ENCODE measurements around the gene CD72.
A peak's percentile ranks its signal among the peaks of the same experiment; 100 is the strongest.
"Not testable (repeated sequence)": the region's sequence is repeated elsewhere in the genome, so short reads cannot be mapped to it uniquely, and the experiment has no call there.

CD72 gene

DNA sequence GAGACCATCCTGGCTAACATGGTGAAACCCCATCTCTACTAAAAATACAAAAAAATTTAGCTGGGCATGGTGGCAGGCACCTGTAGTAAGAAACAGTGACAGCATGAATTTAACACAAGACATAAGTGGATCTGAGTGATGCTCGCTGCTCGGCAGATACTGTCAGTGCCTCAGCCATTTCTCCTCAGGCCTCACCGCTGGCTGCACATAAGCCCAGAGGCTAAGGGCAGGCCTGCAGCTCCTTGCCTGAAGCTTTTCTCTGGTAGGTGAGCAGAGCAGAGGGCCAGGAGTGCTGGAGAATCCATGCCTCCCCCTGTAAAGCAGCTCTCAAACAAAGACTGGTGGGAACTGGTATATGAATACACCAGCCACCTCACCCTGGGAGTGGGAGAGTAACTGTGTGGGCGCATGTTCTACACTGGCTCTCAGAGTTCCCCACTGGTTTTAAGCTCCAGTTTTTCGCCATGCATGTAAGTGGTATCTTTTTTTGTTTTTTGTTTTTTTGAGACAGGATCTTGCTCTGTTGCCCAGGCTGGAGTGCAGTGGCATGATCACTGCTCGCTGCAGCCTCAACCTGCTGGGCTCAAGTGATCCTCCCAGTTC is 10.3 kb upstream of the CD72 start:
- DNase-seq (ENCODE audit: low read depth, low spot score), result no peak
- no peak overlapping the region for H3K4me3 ChIP-seq (ENCODE audit: low read length)

- no peak for DNase-seq (ENCODE audit: low read depth, low spot score)
- H3K4me3 ChIP-seq (ENCODE audit: low read length), result no peak overlapping the region
Observed at GRCh38 chr9:35627575-35627974, 9.4 kb upstream of the CD72 start.

DNA sequence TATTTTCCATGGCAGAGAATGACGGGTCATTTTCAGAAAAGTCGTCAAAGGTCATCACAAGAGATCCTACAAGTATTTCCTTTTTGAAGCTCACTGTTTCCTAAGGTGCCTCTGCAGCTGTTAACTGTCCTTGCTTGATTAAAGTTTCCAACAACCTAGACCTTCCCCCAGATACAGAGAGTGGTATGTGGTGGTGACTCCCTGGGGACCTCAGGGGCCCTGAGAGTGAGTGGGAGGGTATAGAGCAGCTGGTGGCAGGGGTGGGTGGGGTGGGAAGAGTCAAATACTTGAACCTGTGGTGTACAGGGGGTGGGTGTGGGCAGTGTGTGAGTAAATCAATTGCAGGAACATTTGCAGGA is 1.6 kb upstream of the CD72 start:
- peak overlapping the region; percentile 33 for H3K4me3 ChIP-seq (ENCODE audit: low read length)
- DNase-seq (ENCODE audit: low read depth, low spot score), result peak; percentile 80

GRCh38 chr9:35618854-35619799 is 914 bp upstream of the CD72 start:
- peak overlapping the region; percentile 33 for H3K4me3 ChIP-seq (ENCODE audit: low read length)
- peak; percentile 96 for DNase-seq (ENCODE audit: low read depth, low spot score)

GRCh38 chr9:35617548-35617947 is 665 bp downstream of the CD72 start:
- no peak for DNase-seq (ENCODE audit: low read depth, low spot score)
- H3K4me3 ChIP-seq (ENCODE audit: low read length), result no peak overlapping the region

- H3K4me3 ChIP-seq (ENCODE audit: low read length), result no peak overlapping the region
- DNase-seq (ENCODE audit: low read depth, low spot score), result no peak
Observed at GRCh38 chr9:35616681-35617459, 1.3 kb downstream of the CD72 start.

DNA sequence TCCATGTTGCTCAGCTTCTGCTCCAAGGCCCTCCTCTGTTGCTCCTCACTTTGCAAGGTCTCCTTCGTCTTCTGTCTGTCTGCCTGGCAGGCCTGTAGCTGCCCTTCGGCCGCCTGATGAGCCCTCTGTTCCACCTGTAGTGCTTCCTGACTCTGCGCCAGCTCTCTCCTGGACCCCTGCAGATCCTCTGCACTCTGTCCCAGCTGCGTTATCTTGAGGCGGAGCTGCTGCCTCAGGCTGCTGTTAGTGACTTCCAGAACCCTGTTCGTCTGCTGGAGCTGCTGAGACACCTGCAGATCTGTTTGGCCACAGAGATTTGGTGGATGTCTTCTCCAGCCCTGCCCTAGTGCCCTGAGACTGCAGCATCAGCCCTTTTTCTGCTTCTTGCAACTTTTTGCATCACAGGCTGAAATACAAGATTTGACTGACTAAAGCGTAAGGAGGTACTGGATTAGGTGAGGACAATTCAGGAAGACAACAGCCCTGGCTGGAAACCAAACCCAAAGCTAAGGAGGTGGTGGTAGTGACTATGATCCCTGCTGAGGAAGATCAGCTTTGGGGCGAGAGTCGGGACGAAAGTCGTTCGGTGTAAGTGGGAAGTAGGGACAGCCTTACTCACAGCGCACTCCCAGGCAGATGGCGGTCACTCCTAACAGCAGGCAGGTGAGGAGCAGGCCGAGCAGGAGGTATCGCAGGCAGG is 2.1 kb downstream of the CD72 start:
- peak; percentile 25 for DNase-seq (ENCODE audit: low read depth, low spot score)
- H3K4me3 ChIP-seq (ENCODE audit: low read length), result no peak overlapping the region

DNA sequence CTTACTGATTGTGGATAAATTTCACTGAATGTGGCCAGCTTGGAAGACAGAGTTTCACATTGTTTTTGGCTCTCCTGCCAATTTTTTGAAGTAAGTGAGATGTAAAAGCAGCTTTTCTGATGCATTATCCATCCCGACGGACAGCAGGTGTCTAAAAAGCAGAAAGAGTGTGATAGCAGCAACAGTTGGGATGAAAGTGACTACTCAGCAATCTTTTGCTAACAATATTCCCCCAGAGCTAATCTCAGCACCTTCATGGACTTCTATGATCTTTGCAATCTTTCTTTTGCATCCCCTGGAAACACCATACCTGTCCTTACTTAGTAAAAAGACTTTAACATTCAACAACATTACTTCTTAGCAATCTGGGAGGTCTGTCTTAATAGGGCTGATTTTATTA is 5.4 kb downstream of the CD72 start:
- DNase-seq (ENCODE audit: low read depth, low spot score), result no peak
- no peak overlapping the region for H3K4me3 ChIP-seq (ENCODE audit: low read length)

DNA sequence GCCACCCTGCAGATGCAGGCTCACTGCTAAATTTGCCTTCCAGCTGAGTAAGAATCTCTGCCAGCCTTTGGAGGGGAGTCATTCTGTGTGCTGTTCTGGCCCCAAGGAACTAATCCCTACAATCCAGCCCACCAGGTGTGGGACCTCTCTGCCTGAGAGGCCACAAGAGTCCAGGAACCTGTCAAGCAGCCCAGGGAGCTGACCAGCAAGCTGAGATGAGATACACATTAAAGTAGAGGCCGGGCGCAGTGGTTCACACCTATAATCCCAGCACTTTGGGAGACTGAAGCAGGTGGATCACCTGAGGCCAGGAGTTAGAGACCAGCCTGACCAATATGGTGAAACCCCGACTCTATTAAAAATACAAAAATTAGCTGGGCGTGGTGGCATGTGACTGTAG is 6.1 kb downstream of the CD72 start:
- not testable (repeated sequence) for DNase-seq (ENCODE audit: low read depth, low spot score); H3K4me3 ChIP-seq (ENCODE audit: low read length)

- peak; percentile 48 for DNase-seq (ENCODE audit: low read depth, low spot score)
Observed at GRCh38 chr9:35611230-35611797, 6.9 kb downstream of the CD72 start.

GRCh38 chr9:35609820-35610163 is 8.4 kb downstream of the CD72 start:
- no peak overlapping the region for H3K4me3 ChIP-seq (ENCODE audit: low read length)
- DNase-seq (ENCODE audit: low read depth, low spot score), result no peak

More at GRCh38 chr9:35611230-35611797, 6.9 kb downstream of the CD72 start:
- no peak overlapping the region for H3K4me3 ChIP-seq (ENCODE audit: low read length)

DNA sequence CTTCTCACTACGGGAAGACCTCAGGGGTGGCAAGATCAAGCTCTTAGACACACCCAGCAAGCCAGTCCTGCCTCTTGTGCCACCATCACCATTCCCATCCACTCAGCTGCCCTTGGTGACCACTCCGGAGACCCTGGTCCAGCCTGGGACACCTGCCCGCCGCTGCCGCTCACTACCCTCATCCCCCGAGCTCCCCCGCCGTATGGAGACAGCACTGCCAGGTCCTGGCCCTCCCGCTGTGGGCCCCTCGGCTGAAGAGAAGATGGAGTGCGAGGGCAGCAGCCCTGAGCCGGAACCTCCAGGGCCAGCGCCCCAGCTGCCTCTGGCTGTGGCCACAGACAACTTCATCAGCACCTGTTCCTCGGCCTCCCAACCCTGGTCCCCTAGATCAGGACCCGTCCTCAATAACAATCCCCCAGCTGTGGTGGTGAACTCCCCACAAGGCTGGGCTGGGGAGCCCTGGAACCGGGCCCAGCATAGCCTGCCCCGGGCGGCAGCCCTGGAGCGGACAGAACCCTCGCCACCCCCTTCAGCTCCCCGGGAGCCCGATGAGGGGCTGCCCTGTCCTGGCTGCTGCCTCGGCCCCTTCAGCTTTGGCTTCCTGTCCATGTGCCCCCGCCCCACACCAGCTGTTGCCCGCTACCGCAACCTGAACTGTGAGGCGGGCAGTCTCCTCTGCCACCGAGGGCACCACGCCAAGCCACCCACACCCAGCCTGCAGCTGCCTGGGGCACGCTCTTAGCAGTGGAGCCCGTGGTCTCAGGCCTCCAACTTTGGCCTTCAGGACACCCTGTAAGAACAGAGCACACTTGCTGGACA is 9.0 kb downstream of the CD72 start:
- DNase-seq (ENCODE audit: low read depth, low spot score), result no peak
- no peak overlapping the region for H3K4me3 ChIP-seq (ENCODE audit: low read length)

DNA sequence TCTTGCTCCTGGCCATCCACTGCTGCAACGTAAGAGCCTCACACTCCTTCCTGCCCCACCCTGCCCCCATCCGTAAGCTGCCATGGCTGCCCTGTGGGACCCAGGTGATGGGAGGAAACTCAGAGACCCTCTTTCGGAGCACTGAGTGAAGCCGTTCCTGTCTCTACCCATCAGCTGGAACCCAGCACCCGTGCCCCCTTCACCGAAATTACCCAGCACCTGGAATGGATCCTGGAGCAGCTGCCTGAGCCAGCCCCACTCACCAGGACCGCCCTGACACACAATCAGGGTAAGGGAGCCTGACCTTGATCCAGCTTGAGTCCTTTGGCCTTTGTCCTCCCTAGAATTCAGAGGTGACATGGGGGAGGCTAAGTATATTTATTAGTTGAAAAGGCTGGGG is 10.0 kb downstream of the CD72 start:
- no peak for DNase-seq (ENCODE audit: low read depth, low spot score)
- no peak overlapping the region for H3K4me3 ChIP-seq (ENCODE audit: low read length)

GRCh38 chr9:35606726-35607125 is 11.5 kb downstream of the CD72 start:
- DNase-seq (ENCODE audit: low read depth, low spot score), result no peak
- no peak overlapping the region for H3K4me3 ChIP-seq (ENCODE audit: low read length)

DNA sequence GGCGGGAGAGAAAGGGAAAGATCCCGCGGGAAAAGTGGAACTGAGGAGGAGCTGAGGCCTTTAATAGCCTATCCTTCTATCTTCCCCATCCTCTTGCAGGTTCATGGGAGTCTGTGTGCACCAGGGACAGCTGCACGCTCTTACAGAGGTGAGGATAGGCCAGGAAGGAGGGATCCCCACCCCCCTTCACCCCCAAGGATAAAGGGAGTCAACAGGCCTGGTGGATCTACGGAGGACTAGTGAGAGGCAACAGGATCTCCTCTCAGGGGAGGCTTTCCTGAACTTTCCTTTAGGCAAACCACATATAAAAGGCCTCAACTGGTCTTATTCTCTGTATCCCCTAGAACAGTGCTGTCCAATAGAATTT is 12.1 kb downstream of the CD72 start:
- H3K4me3 ChIP-seq (ENCODE audit: low read length), result peak overlapping the region; percentile 66
- no peak for DNase-seq (ENCODE audit: low read depth, low spot score)

GRCh38 chr9:35605351-35606137 is 12.7 kb downstream of the CD72 start:
- DNase-seq (ENCODE audit: low read depth, low spot score), result no peak
- peak overlapping the region; percentile 66 for H3K4me3 ChIP-seq (ENCODE audit: low read length)

GRCh38 chr9:35604578-35605350 is 13.4 kb downstream of the CD72 start, which contains the start of gene TESK1:
Gene TESK1 (plus strand): TSS chr9:35605262. CDS start chr9:35605620, 358 bp downstream.
- peak within 1 kb of the TSS; percentile 77 for H3K4me3 ChIP-seq (ENCODE audit: low read length)
- peak; percentile 59 for DNase-seq (ENCODE audit: low read depth, low spot score)

All from Jurkat, Clone E6-1 (cell line).